SH-SY5Y (cell line): ENCODE measurements around the gene FKBP4.

Experiments
- GATA2 ChIP-seq: IDR thresholded peaks from 2 replicates; pipeline ENCODE4 v1.6.1; 2011; ENCODE audit warnings: mild to moderate bottlenecking, low read depth, low read length
- GATA3 ChIP-seq: IDR thresholded peaks from 2 replicates; pipeline ENCODE4 v1.6.1; 2011; ENCODE audit warnings: low read depth, mild to moderate bottlenecking, low read length, moderate library complexity

- TF ChIP-seq GATA2: no peak
- no peak for TF ChIP-seq GATA3
Observed at GRCh38 chr12:2834581-2835491, 40.1 kb downstream of the FKBP4 start, which contains the start of gene NRIP2.
